Tibial nerve (tissue), 3 donors: ENCODE results near the gene LETMD1.

Source experiments
- CTCF ChIP-seq, 5 experiments: fragments of 200-600 bp in 3 of 5; fragments of 450-650 bp in 2 of 5; sonication (generic) in 3 of 5; IDR thresholded peaks; one replicate each; pipeline ENCODE4 v1.5.1; 2016 to 2019; ENCODE audit warnings: antibody characterized with exemption in 5 of 5, mild to moderate bottlenecking in 3 of 5, moderate library complexity in 2 of 5
- POLR2A ChIP-seq, 2 donors: fragments of 450-650 bp; IDR thresholded peaks; one replicate each; pipeline ENCODE4 v1.6.1; 2017; ENCODE audit warnings: antibody characterized with exemption in 2 of 2, mild to moderate bottlenecking in 2 of 2, moderate library complexity in 2 of 2

- peak; percentile 97 to 99 for TF ChIP-seq POLR2A (IDR thresholded peaks at IDR 0.05)
- peak in 3 of 5 experiments; percentile 24 to 59 (median 49) for TF ChIP-seq CTCF (IDR thresholded peaks at IDR 0.05)
Measured at GRCh38 chr12:51083126-51083833, 35.2 kb downstream of the LETMD1 start, which contains the start of gene CSRNP2.
